ENCODE results near the gene CNNM4.

CNNM4 gene

GRCh38 chr2:96753661-96754282 lies 6.9 kb upstream of the CNNM4 start:
- H3K27ac ChIP-seq = no peak overlapping the region
- H3K4me3 ChIP-seq = no peak overlapping the region
- TF ChIP-seq EZH2 (IDR thresholded peaks at IDR 0.05) (no peak), POLR2AphosphoS5 (IDR thresholded peaks at IDR 0.05; ENCODE audit: borderline replicate concordance, low read depth, low read length) (no peak), FOXP2 (optimal IDR thresholded peaks at IDR 0.05; ENCODE audit: control extremely low read depth, extremely low read length, insufficient read depth) (no peak)
- H3K36me3 ChIP-seq (ENCODE audit: insufficient read depth, low read length) = no peaks in the 10 kb centered on the region
- no peak overlapping the region for H3K9ac ChIP-seq (ENCODE audit: insufficient read length)
- no peak for DNase-seq (ENCODE audit: low read depth, low spot score)
- no peaks in the 10 kb centered on the region for H3K9me3 ChIP-seq (ENCODE audit: low read depth, low read length)

GRCh38 chr2:96754317-96754716 lies 6.4 kb upstream of the CNNM4 start:
- Histone ChIP-seq H3K9me3 (ENCODE audit: low read depth, low read length) (no peaks in the 10 kb centered on the region), H3K4me3 (no peak overlapping the region), H3K36me3 (ENCODE audit: insufficient read depth, low read length) (no peaks in the 10 kb centered on the region), H3K9ac (ENCODE audit: insufficient read length) (no peak overlapping the region), H3K27ac (no peak overlapping the region)
- TF ChIP-seq EZH2 (IDR thresholded peaks at IDR 0.05) = no peak
- no peak for TF ChIP-seq POLR2AphosphoS5 (IDR thresholded peaks at IDR 0.05; ENCODE audit: borderline replicate concordance, low read depth, low read length)
- TF ChIP-seq FOXP2 (optimal IDR thresholded peaks at IDR 0.05; ENCODE audit: control extremely low read depth, extremely low read length, insufficient read depth) = no peak
- DNase-seq (ENCODE audit: low read depth, low spot score) = no peak

- no peak overlapping the region for H3K9ac ChIP-seq (ENCODE audit: insufficient read length)
- H3K36me3 ChIP-seq (ENCODE audit: insufficient read depth, low read length) = no peaks in the 10 kb centered on the region
- DNase-seq (ENCODE audit: low read depth, low spot score) = no peak
- no peak overlapping the region for H3K4me3 ChIP-seq
- no peak overlapping the region for H3K27ac ChIP-seq
- TF ChIP-seq EZH2 (IDR thresholded peaks at IDR 0.05) (no peak), POLR2AphosphoS5 (IDR thresholded peaks at IDR 0.05; ENCODE audit: borderline replicate concordance, low read depth, low read length) (no peak), FOXP2 (optimal IDR thresholded peaks at IDR 0.05; ENCODE audit: control extremely low read depth, extremely low read length, insufficient read depth) (no peak)
- no peaks in the 10 kb centered on the region for H3K9me3 ChIP-seq (ENCODE audit: low read depth, low read length)
These were observed 3.8 kb upstream of the CNNM4 start for GRCh38 chr2:96756788-96757476.

GRCh38 chr2:96757477-96757860 lies 3.2 kb upstream of the CNNM4 start:
- no peak overlapping the region for H3K4me3 ChIP-seq
- no peak overlapping the region for H3K9ac ChIP-seq (ENCODE audit: insufficient read length)
- no peaks in the 10 kb centered on the region for H3K36me3 ChIP-seq (ENCODE audit: insufficient read depth, low read length)
- H3K9me3 ChIP-seq (ENCODE audit: low read depth, low read length) = no peaks in the 10 kb centered on the region
- TF ChIP-seq EZH2 (IDR thresholded peaks at IDR 0.05) = no peak
- no peak for TF ChIP-seq FOXP2 (optimal IDR thresholded peaks at IDR 0.05; ENCODE audit: control extremely low read depth, extremely low read length, insufficient read depth)
- no peak for TF ChIP-seq POLR2AphosphoS5 (IDR thresholded peaks at IDR 0.05; ENCODE audit: borderline replicate concordance, low read depth, low read length)
- no peak for DNase-seq (ENCODE audit: low read depth, low spot score)
- H3K27ac ChIP-seq = no peak overlapping the region

GRCh38 chr2:96758987-96759386 lies 1.7 kb upstream of the CNNM4 start:
- Histone ChIP-seq H3K27ac (no peak overlapping the region), H3K4me3 (no peak overlapping the region), H3K9me3 (ENCODE audit: low read depth, low read length) (no peaks in the 10 kb centered on the region), H3K36me3 (ENCODE audit: insufficient read depth, low read length) (no peaks in the 10 kb centered on the region), H3K9ac (ENCODE audit: insufficient read length) (no peak overlapping the region)
- no peak for TF ChIP-seq POLR2AphosphoS5 (IDR thresholded peaks at IDR 0.05; ENCODE audit: borderline replicate concordance, low read depth, low read length)
- no peak for TF ChIP-seq FOXP2 (optimal IDR thresholded peaks at IDR 0.05; ENCODE audit: control extremely low read depth, extremely low read length, insufficient read depth)
- TF ChIP-seq EZH2 (IDR thresholded peaks at IDR 0.05) = no peak
- no peak for DNase-seq (ENCODE audit: low read depth, low spot score)

GRCh38 chr2:96759548-96759947 lies 1.2 kb upstream of the CNNM4 start:
- Histone ChIP-seq H3K27ac (no peak overlapping the region), H3K9ac (ENCODE audit: insufficient read length) (no peak overlapping the region), H3K36me3 (ENCODE audit: insufficient read depth, low read length) (no peaks in the 10 kb centered on the region), H3K9me3 (ENCODE audit: low read depth, low read length) (no peaks in the 10 kb centered on the region), H3K4me3 (no peak overlapping the region)
- DNase-seq (ENCODE audit: low read depth, low spot score) = no peak
- TF ChIP-seq EZH2 (IDR thresholded peaks at IDR 0.05) (no peak), POLR2AphosphoS5 (IDR thresholded peaks at IDR 0.05; ENCODE audit: borderline replicate concordance, low read depth, low read length) (no peak), FOXP2 (optimal IDR thresholded peaks at IDR 0.05; ENCODE audit: control extremely low read depth, extremely low read length, insufficient read depth) (no peak)

- TF ChIP-seq POLR2AphosphoS5 (IDR thresholded peaks at IDR 0.05; ENCODE audit: borderline replicate concordance, low read depth, low read length) (no peak), EZH2 (IDR thresholded peaks at IDR 0.05) (no peak), FOXP2 (optimal IDR thresholded peaks at IDR 0.05; ENCODE audit: control extremely low read depth, extremely low read length, insufficient read depth) (no peak)
- Histone ChIP-seq H3K9me3 (ENCODE audit: low read depth, low read length) (no peaks in the 10 kb centered on the region), H3K4me3 (peak overlapping the region; percentile 78), H3K36me3 (ENCODE audit: insufficient read depth, low read length) (no peaks in the 10 kb centered on the region), H3K27ac (no peak overlapping the region), H3K9ac (ENCODE audit: insufficient read length) (no peak overlapping the region)
- DNase-seq (ENCODE audit: low read depth, low spot score) = no peak
These were observed 507 bp downstream of the CNNM4 start for GRCh38 chr2:96760986-96761832.

All from SK-N-MC (cell line).